Fibroblast of skin of right biceps (primary cell): ENCODE results near the gene ACAA1.
"Not testable (repeated sequence)": the region's sequence is repeated elsewhere in the genome, so short reads cannot be mapped to it uniquely, and the experiment has no call there.

Source experiments
- DNase-seq: peaks from one replicate; pipeline ENCODE4 v3.0.0-alpha.2; 2013

The ACAA1 gene

DNA sequence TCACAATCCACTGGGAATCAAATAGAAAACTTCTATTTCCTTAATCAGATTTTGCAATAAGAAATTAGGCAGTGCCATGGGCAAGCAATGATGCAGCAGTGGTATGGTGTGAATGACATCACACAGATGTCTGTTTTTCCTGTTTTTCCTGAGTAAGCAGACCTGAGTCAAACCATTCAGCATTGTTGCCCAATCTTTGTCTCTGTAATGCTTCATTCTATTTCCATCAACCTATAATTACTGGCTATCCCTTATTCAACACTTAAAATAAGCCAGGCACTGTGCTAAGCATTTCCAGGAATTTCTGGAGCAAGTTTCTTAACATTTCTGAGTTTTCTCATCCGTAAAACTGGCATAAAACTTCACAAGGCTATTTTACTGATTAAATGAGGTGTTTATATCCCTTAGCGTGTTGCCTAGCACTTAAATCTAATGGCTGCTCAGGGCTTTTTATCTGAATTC is 17.1 kb upstream of the ACAA1 start:
- peak; percentile 76 for DNase-seq

- DNase-seq, result no peak
Observed at GRCh38 chr3:38153221-38153620, 16.3 kb upstream of the ACAA1 start.

DNA sequence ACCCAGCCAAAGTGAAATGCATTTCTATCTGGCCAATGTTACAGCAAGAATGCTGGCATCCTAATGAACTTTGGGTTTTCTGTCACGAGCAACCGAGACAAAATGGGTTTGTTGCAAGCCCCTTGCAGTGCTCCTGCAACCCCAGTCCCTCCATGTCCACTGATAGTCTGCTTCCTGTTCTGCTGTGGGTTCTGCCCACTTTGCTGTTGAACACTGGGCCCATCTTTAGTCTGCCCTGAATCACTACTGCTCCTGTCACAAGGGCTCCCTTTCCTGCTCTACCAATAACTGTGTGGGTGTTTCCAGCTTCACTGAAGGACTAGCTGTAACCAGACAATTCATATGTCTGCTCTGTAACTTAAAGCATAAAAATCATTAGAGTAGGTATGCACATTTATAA is 15.7 kb upstream of the ACAA1 start:
- DNase-seq, result no peak

GRCh38 chr3:38151667-38152265 is 14.8 kb upstream of the ACAA1 start:
- no peak for DNase-seq

DNA sequence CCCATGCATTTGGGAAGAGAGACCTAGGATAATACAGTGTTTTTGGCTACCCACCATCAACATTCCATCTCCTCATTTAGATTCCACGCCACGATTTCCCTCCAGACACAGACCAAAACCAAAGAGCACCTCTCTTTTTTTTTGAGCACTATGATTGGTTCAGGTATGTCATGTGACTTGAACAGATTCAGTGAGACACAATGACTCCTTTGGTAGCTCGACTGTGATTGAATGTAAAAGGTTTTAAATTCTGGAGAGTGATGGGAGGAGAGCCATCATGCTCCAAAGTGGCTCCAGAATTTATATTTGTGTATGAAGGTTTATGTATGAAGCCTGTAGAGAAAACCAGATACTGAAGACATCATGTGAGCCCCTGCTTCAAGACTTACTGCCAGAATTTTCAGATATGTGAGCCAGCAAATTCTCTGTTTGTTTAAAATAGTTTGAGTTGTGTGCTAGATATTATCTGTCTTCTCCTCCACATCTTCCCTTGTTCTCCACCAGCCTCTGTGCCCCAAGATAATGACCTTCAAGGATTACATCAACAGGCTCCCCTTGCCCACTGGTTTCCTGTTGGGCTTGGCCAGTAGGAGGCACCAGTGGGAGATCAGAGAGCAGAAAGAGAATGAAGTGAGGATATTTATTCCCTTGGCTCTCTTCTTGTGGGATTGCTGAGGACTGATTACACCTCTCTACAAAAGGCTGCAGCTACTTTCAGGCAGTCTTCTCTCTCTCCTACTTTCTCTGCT is 14.0 kb upstream of the ACAA1 start:
- no peak for DNase-seq

DNA sequence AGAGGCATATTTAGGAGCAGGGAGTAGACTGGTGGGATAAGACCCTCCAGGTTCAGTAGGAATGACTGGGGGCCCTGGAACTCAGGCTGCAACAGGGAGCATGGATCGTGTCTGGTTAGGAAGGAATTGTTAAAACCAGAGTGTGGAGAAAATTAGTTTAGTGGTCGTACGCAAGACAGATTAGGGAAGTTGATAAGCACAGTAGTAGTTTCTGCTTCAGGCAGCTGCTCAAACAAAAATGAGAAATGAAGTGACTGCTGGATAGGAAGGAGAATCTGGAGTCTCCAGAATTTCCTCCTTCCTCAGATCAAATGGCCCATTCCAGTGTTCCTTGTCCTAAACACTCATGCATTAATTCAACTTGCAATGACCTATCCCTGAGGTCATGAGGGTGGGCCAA is 12.8 kb upstream of the ACAA1 start:
- DNase-seq, result no peak

- no peak for DNase-seq
Observed at GRCh38 chr3:38148311-38148882, 11.5 kb upstream of the ACAA1 start.

GRCh38 chr3:38147421-38147820 is 10.5 kb upstream of the ACAA1 start:
- DNase-seq, result no peak

DNA sequence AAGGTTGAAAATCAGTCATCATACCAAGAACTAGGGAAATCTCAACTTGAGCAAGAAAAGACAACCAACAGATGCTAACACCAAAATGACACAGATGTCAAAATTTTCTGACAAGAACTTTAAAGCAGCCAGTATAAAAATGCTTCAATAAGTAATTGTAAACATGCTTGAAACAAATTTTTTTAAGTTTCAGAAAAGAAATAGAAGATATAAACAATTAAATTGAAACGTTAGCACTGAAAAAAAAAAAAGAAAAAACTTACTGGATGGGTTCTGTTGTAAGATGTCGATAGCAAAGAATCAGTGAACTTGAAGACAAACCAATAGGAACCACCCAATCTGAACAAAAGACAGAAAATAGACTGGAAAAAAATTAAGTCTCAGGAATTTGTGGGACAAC is 9.6 kb upstream of the ACAA1 start:
- no peak for DNase-seq

GRCh38 chr3:38143511-38143910 is 6.6 kb upstream of the ACAA1 start:
- DNase-seq, result no peak

- DNase-seq, result no peak
Observed at GRCh38 chr3:38142959-38143358, 6.0 kb upstream of the ACAA1 start.

DNA sequence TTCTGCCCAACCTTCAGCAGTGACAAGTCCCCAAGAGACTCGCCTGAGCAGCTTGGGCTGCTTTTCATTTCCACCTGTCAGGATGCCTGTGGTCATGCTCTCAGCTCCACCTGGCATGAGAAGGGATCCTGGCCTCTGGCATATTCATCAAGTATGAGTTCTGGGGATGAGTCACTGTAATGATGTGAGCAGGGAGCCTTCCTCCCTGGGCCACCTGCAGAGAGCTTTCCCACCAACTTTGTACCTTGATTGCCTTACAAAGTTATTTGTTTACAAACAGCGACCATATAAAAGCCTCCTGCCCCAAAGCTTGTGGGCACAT is 5.0 kb upstream of the ACAA1 start:
- no peak for DNase-seq

DNA sequence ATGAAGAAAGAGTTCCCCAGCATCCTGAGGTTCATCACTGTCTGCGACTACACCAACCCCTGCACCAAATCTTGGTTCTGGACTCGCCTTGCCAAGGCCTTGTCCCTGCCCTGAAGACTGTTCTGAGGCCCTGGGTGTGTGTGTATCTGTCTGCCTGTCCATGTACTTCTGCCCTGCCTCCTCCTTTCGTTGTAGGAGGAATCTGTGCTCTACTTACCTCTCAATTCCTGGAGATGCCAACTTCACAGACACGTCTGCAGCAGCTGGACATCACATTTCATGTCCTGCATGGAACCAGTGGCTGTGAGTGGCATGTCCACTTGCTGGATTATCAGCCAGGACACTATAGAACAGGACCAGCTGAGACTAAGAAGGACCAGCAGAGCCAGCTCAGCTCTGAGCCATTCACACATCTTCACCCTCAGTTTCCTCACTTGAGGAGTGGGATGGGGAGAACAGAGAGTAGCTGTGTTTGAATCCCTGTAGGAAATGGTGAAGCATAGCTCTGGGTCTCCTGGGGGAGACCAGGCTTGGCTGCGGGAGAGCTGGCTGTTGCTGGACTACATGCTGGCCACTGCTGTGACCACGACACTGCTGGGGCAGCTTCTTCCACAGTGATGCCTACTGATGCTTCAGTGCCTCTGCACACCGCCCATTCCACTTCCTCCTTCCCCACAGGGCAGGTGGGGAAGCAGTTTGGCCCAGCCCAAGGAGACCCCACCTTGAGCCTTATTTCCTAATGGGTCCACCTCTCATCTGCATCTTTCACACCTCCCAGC is 4.4 kb upstream of the ACAA1 start:
- DNase-seq, result no peak

DNA sequence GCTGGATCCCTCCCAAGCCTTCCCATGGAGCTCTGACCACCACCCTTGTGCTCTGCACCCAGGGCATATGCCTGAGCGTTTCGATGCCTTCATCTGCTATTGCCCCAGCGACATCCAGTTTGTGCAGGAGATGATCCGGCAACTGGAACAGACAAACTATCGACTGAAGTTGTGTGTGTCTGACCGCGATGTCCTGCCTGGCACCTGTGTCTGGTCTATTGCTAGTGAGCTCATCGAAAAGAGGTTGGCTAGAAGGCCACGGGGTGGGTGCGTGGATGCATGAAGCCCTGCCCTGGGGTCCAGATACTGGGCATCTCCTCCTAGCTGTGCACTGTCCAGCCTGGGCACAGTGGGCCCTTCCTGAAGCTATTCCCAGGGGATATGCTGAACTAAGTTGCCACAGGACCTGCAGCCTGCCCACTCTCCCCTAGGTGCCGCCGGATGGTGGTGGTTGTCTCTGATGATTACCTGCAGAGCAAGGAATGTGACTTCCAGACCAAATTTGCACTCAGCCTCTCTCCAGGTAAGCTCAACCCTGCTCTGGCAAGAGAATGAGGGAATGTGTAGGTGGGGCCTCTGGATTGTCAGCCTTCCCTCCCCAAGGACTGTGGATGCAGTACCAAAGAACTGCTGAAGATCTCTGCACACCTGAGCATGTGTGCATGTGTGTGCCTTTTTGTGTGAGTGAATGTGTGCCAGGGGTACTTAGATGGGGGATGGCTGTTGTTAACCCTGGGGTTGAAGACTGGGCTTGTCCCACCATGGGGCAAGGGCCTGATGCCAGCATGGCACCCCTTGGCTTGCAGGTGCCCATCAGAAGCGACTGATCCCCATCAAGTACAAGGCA is 3.6 kb upstream of the ACAA1 start:
- no peak for DNase-seq

DNA sequence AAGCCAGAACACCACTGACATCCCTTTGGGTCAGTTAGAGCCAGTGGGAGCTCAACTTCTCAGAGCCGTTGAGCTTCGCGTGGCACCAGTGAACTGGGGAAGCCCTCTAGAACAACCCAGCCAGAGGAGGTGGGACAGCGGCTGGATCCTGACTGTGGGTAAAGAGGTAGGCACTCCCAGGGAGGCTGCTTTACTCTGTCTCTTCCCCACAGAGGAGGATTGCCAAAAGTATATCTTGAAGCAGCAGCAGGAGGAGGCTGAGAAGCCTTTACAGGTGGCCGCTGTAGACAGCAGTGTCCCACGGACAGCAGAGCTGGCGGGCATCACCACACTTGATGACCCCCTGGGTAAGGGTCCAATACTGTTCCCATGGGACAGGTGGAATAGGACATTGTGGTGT is 2.7 kb upstream of the ACAA1 start:
- DNase-seq, result no peak

DNA sequence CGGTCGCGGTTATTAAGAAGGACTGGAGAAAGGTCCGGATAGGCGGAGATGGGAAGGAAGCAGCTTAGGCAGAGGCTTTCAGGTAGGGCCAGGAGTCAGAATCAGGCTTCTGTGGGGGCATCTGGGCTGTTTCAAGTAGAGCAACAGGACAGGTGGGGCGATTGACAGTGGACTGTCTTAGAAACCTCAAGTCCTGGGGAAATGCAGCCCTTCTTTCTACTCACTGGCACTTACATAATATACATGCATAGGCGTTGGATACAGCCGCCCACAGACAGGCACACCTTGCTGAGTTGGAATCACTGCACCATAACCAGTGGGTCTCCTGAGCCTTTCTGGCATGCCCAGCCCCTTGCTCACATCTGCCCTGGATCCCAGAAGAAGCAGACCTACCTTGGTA is 2.3 kb upstream of the ACAA1 start:
- no peak for DNase-seq

DNA sequence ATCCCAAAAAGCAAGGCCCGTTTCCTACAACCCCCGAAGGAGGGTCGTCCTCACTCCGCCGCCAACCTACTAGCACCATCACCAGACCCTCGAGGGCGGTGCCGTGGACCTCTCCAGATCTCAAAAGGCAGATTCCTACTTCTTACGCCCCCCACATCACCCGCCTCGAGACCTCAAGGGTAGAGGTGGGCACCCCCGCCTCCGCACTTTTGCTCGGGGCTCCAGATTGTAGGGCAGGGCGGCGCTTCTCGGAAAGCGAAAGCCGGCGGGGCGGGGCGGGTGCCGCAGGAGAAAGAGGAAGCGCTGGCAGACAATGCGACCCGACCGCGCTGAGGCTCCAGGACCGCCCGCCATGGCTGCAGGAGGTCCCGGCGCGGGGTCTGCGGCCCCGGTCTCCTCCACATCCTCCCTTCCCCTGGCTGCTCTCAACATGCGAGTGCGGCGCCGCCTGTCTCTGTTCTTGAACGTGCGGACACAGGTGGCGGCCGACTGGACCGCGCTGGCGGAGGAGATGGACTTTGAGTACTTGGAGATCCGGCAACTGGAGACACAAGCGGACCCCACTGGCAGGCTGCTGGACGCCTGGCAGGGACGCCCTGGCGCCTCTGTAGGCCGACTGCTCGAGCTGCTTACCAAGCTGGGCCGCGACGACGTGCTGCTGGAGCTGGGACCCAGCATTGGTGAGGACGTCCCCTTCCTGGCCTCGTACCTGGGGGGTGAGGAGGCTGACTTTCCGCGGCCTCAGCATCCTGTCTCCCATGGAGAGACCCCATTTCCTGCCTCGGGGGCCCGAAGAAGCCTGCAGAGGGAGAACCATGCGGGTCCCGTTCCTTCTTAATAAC is 1.6 kb upstream of the ACAA1 start, which contains the start of gene MYD88:
TSS of gene MYD88 (plus strand) at position 313 of the 842 bp plus-strand sequence. CDS start at position 353, 40 bp downstream.
- DNase-seq, result peak; percentile 61

DNA sequence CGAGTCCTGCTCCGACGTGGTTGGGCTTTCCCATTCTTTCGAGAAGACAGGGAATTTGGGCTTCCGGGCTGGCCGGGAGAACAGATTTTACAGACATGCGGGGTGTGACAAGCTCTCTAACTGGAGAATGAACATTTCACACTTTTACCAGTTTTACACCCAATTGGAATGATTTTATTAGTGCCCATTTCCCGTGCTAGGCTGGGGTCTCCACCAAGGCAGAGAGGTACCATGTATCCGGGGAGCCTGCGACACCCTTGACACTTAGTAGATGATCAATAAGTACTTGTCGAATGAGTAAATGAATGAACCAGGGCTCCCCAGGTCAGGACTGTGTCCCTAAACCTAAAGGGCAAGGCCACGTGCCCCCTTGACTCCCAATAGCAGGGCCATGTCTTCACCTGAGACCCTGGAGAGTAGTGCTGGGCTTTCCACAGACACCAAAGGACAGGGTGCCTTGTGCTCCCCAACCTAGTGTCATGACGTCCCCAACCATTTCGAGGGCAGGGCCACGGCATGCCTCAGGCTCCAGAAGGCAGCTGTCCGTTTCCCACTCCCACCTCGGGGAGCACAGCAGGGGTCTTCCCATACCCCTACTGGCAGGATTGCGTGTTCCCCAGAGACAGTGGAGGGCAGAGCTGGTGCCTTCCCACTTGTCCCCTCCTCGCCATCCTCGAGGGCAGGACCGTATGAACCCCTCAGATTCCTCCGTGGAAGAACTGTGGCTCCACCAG is 855 bp upstream of the ACAA1 start:
- DNase-seq, result peak; percentile 83

DNA sequence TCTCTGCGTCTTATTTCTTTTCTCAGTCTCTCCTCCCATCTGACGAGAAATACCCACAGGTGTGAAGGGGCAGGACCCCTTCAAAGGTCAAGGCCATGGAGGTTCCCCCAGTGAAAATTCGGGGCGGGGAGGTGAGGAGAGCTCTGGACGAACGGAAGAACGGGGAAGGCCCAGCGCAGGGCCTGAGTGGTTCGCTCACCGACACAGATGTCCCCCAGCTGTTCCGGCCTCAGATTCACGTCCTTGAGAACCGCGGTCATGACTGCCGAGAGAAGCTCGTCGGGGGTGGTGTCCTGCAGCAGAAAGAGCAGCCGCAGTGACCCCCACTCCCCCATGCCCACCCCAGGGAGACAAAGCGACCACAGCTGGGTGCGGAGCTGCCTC is 542 bp downstream of the ACAA1 start:
- DNase-seq, result peak; percentile 8

- not testable (repeated sequence) for DNase-seq
Observed at GRCh38 chr3:38135621-38136277, 1.2 kb downstream of the ACAA1 start.
